Heart left ventricle (tissue), 16 donors: ENCODE measurements around the gene KCNC1. TPM values are rescaled to one million over a fixed set of nuclear protein-coding genes. Genes with fewer than 3 reads are reported as not detected.

ENCODE experiments used
- ATAC-seq, 4 donors: fragments of 200-7000 bp; cut with Tn5 transposase; one replicate each; pipeline ENCODE4 v1.9.1; 2020 to 2022; ENCODE audit warnings: moderate library complexity in 4 of 4, mild to moderate bottlenecking in 3 of 4, moderate number of reproducible peaks in 1 of 4
- DNase-seq, 5 donors: peaks; one replicate each; pipeline ENCODE4 v3.0.0-alpha.2; 2020
- H3K27ac ChIP-seq, 12 donors: fragments of 200-600 bp; sonication (generic) in 4 of 12; one replicate each; pipeline versions ENCODE4 v1.5.0 to v1.8.0; 2016 to 2022; ENCODE audit warnings: mild to moderate bottlenecking in 2 of 12
- H3K27me3 ChIP-seq, 9 donors: fragments of 200-600 bp; sonication (generic) in 2 of 9; one replicate each; pipeline versions ENCODE4 v1.5.1 to v1.8.0; 2016 to 2022; ENCODE audit warnings: mild to moderate bottlenecking in 3 of 9
- H3K36me3 ChIP-seq, 9 donors: fragments of 200-600 bp; sonication (generic) in 2 of 9; one replicate each; pipeline versions ENCODE4 v1.5.0 to v1.8.0; 2018 to 2022; ENCODE audit warnings: mild to moderate bottlenecking in 2 of 9
- H3K4me1 ChIP-seq, 12 donors: fragments of 200-600 bp; sonication (generic) in 4 of 12; one replicate each; pipeline versions ENCODE4 v1.5.0 to v1.8.0; 2016 to 2022; ENCODE audit warnings: mild to moderate bottlenecking in 3 of 12
- H3K4me3 ChIP-seq, 12 donors: fragments of 200-600 bp; sonication (generic) in 4 of 12; one replicate each; pipeline versions ENCODE4 v1.5.0 to v1.8.0; 2017 to 2022; ENCODE audit warnings: mild to moderate bottlenecking in 9 of 12, moderate library complexity in 4 of 12
- H3K9me3 ChIP-seq, 12 donors: fragments of 200-600 bp; sonication (generic) in 4 of 12; one replicate each; pipeline versions ENCODE4 v1.5.0 to v1.8.0; 2016 to 2022; ENCODE audit warnings: mild to moderate bottlenecking in 1 of 12
- CTCF ChIP-seq, 12 donors: fragments of 200-600 bp; sonication (generic) in 4 of 12; IDR thresholded peaks; one replicate each; pipeline versions ENCODE4 v1.5.0 to v1.8.0; 2018 to 2022; ENCODE audit warnings: antibody characterized with exemption in 12 of 12, mild to moderate bottlenecking in 5 of 12
- POLR2A ChIP-seq, 2 donors: fragments of 450-650 bp; IDR thresholded peaks; one replicate each; pipeline ENCODE4 v1.6.1; 2017; ENCODE audit warnings: antibody characterized with exemption in 2 of 2, mild to moderate bottlenecking in 2 of 2, moderate library complexity in 2 of 2
- WGBS, 4 donors: extraction: QIAGEN DNeasy Blood & Tissue Kit in 2 of 4; methylation state at CpG; one replicate each; pipeline versions ENCODE4 v1.1.5 to v1.1.7; 2013 to 2018; 5-methylcytosine and 5-hydroxymethylcytosine counted together
- intact Hi-C, 10 donors: fragments of 100-400 bp; cut with DNase I; formaldehyde crosslinking; loops; one replicate each; pipeline versions ENCODE4 v1.11.1 to v1.14.2; 2022
- polyA plus RNA-seq, 2 donors: library from polyadenylated mRNA; stranded (reverse); fragments of 200-250 nt; gene quantifications; one replicate each; pipeline ENCODE4 v1.2.3, GENCODE V29; 2013
- total RNA-seq, 9 donors: library from RNA; depleted of rRNA in 2 of 9; stranded (reverse); fragments of >200 nt in 2 of 9; fragmentation: NEBNext Ultra II Directional in 3 of 9; extraction: Animal tissue kit (Norgen Biotek cat#: 25700) in 3 of 9; gene quantifications; one replicate each; pipeline versions ENCODE4 v1.1.0 to v1.2.4, GENCODE V29; 2016 to 2023
- donor health status: ischemic (EF 13 %, LVEDD 7.1; RV severe dilation, severe dysfunction).
- donor health status: healthy with polysubstance abuse.
- donor health status: DM: no; HTN: yes; CAD: no.
- donor health status: DM: no; HTN: no; CAD: no.
- donor health status: ischemic (EF 25% LVEDD 6.9; RV normal size, moderate dysfunction).
- donor health status: ischemic (EF 25% LVEDD 5.7; RV mildly dilated, moderate dysfunction).
- donor health status: healthy.
- donor health status: DM: yes; HTN: yes; CAD: no.
- donor health status: ischemic (EF 35%, LVEDD 5.7; RV mildly dilated, moderate dysfunction).
- donor health status: nonischemic (EF 11% LVEDD 7.7; RV severe dilation, severe dysfunction).
- donor health status: DM: yes; HTN: yes; CAD: no.
- donor health status: PGD.
- donor health status: ischemic (EF 29% LVEDD 5.4; RV normal size, mild dysfunction).
- donor health status: nonischemic (EF 23%, LVEDD 6.1; RV moderate dilation, normal function).

Gene KCNC1
- total and polyA plus RNA-seq, 11 donors: 0.02 to 0.25 (median 0.05) TPM; not detected in 8

DNA sequence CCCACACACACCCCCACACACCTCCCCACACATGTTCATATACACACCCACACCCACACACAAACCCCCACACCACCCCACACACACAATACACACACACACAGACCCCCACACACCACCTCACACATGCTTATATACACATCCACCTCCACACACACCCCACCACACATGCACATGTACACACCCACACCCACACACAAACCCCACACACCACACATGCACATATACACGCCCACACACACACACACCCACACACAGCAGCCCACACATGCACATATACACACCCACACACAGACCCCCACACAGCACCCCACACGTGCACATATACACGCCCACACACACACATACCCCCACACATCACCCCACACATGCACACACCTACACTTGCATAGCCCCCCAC, 29.1 kb downstream of the KCNC1 start:
- Histone ChIP-seq H3K27me3 (no peaks in the 10 kb centered on the region), H3K27ac (no peak overlapping the region), H3K4me3 (no peak overlapping the region), H3K9me3 (peaks cover 0 to 4% (median 0%) of the 10 kb centered on the region in 12 donors), H3K36me3 (no peaks in the 10 kb centered on the region), H3K4me1 (peaks cover 0 to 5% (median 0%) of the 10 kb centered on the region in 12 donors)
- intact Hi-C loops: loop anchor here in 2 of 10 donors (5.0 to 10.0 kb wide), 2 partner anchors 81 to 214 kb away; no protein-coding TSS in a partner anchor
- no peak for TF ChIP-seq CTCF (IDR thresholded peaks at IDR 0.05)
- no peak for TF ChIP-seq POLR2A (IDR thresholded peaks at IDR 0.05)
- no peak for ATAC-seq
- DNase-seq: no peak
- WGBS, 4 donors: 54 to 65% (median 62%) methylated on average over 3 of the region's 3 CpGs

- Histone ChIP-seq H3K27me3 (no peaks in the 10 kb centered on the region), H3K4me1 (peaks cover 0 to 5% (median 0%) of the 10 kb centered on the region in 12 donors), H3K4me3 (no peak overlapping the region), H3K36me3 (no peaks in the 10 kb centered on the region), H3K27ac (no peak overlapping the region), H3K9me3 (no peaks in the 10 kb centered on the region)
- no peak for TF ChIP-seq POLR2A (IDR thresholded peaks at IDR 0.05)
- no peak for TF ChIP-seq CTCF (IDR thresholded peaks at IDR 0.05)
- DNase-seq (peak in 3 of 5 donors; percentile 13 to 38 (median 20)), ATAC-seq (no peak)
- 78 to 87% (median 81%) methylated on average over 19 of the region's 19 CpGs for WGBS, 4 donors
- intact Hi-C loops: loop anchor here in 2 of 10 donors (5.0 to 10.0 kb wide), 2 partner anchors 80 to 213 kb away; no protein-coding TSS in a partner anchor
Observed at GRCh38 chr11:17764446-17765218, 30.1 kb downstream of the KCNC1 start.

DNA sequence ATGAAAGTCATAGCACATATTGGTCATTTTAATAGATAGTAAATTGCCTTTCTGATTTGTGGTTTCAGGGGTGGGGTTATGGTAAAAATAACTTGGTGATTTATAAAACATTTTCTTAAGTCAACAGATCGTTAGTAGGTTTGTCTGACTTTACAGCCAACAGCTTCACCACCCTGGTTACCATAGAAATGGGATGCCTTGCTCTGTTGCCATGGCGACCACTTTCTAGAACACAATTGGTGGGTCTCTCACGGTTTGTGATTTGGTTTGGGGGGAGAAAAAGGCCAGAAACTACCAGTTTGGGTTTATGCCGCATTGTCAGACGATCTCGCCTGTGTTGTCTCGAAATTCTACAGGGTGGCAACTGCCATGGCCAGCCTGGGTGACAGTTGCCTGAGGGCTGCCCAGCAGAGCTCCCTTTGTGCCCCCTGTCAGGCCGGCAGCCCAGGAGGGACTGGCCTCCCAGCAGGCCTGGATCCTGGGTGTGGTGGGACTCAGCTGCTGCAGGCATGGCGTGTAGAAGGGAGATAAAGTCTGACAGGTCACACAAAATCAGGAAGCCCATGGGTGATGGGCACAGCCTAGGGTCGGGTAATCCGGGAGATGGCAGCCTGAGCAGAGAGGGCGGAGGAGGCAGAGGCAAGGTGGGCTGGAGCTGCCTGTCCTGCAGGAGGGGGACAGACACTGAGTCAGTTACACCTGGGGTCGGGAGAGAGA, 30.9 kb downstream of the KCNC1 start:
- peaks cover 0 to 2% (median 0%) of the 10 kb centered on the region in 12 donors for H3K4me1 ChIP-seq

DNA sequence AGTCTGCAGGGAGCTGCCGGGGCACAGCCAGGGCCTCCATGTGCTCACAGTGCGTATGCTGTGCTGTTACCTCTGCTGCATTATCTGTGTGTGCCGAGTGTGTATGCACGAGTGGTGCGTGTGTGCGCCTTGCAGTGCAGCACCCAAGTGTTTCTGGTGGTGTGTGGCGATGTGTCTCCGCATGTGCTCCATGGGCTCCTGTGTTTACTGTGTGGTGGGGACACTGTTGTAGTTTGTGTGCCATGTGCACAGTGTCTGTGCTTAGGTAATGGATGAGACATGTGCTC, 31.4 kb downstream of the KCNC1 start:
- H3K27me3 ChIP-seq: no peaks in the 10 kb centered on the region
- H3K27ac ChIP-seq: no peak overlapping the region
- no peaks in the 10 kb centered on the region for H3K4me1 ChIP-seq
- intact Hi-C loops: loop anchor here in 1 of 10 donors (10.0 kb wide), 1 partner anchor 79 kb away; no protein-coding TSS in a partner anchor
- TF ChIP-seq POLR2A (IDR thresholded peaks at IDR 0.05) (no peak), CTCF (IDR thresholded peaks at IDR 0.05) (no peak)
- no peaks in the 10 kb centered on the region for H3K36me3 ChIP-seq
- H3K9me3 ChIP-seq: no peaks in the 10 kb centered on the region
- 86 to 100% (median 93%) methylated on average over 8 of the region's 8 CpGs for WGBS, 4 donors
- peak in 1 of 5 donors; percentile 12 for DNase-seq
- no peak overlapping the region for H3K4me3 ChIP-seq
- no peak for ATAC-seq

More for the DNA sequence above, 30.9 kb downstream of the KCNC1 start:
- ATAC-seq (no peak), DNase-seq (peak in 1 of 5 donors; percentile 6)
- no peaks in the 10 kb centered on the region for H3K36me3 ChIP-seq
- no peaks in the 10 kb centered on the region for H3K27me3 ChIP-seq
- H3K27ac ChIP-seq: no peak overlapping the region
- 82 to 89% (median 86%) methylated on average over 13 of the region's 13 CpGs for WGBS, 4 donors
- H3K9me3 ChIP-seq: no peaks in the 10 kb centered on the region
- no peak overlapping the region for H3K4me3 ChIP-seq
- no peak for TF ChIP-seq POLR2A (IDR thresholded peaks at IDR 0.05)
- intact Hi-C loops: loop anchor here in 1 of 10 donors (10.0 kb wide), 1 partner anchor 79 kb away; no protein-coding TSS in a partner anchor
